Daoy (cell line): ENCODE results near the gene CHCHD6. TPM values are rescaled to one million over a fixed set of nuclear protein-coding genes. Genes with fewer than 3 reads are reported as not detected.

Experiments
- DNase-seq: peaks from one replicate; pipeline ENCODE4 v3.0.0-alpha.2; 2015; ENCODE audit warnings: low read depth
- total RNA-seq: library from RNA; depleted of rRNA; stranded (reverse); fragments of >200 nt; shearing (Covaris generic); gene quantifications from 2 replicates; pipeline ENCODE4 v1.2.3, GENCODE V29; 2014

Gene CHCHD6
- total RNA-seq, 1 experiment from 2014 or later, result 19.8 TPM

DNA sequence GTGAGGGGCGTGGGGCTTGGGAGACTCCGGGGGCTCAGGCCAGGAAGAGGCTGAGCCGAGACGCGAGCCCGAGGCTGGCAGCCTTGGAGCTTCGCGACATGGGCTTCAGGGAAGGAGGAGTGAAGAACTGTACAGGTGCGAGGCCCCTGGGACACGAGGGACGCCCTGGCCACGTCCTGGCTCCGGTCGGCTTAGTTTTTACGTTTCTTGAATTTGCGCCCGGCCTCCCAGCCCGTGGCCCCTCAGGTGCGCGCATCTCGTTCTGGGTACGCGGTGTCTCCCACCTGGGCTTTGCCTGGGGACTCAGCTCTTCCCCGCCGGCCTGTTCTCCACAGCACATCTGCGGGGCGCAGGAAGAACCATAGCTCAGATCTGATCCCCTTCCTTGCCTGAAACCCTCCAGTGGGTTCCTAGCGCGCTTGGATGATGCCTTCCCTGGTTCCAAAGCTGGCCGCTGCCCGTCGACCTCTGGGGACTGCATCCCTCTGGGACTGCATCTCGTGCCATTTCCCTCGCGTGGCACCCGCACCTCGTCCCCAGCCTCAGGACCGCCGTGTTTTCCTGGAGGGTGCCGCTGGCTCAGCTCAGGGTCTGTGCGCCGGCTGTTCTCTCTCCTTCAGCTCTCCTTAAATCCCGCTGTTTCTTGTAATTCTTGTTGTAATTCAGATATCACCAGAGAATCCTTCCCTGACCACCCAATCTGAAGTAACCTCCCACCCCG, 614 bp downstream of the CHCHD6 start:
- no peak for DNase-seq

DNA sequence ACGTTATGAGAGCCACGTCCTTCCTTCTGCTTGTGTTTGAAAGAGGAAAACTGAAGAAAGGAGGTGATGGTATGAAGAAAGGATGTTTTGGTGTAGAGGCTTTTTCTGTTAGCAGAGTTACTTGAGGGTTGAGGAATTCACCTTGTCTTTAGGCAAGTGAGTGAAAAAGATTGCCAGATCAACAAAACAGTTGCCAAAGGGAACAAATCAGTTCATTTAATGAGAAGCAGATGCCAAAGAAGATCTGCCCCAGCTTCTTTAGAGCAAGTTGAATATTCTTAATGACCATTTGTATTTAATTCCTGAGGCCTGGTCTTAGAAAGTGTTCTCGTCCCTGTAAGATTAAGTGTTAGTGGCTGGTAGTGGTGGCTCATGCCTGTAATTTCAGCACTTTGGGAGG, 2.6 kb downstream of the CHCHD6 start:
- no peak for DNase-seq

DNA sequence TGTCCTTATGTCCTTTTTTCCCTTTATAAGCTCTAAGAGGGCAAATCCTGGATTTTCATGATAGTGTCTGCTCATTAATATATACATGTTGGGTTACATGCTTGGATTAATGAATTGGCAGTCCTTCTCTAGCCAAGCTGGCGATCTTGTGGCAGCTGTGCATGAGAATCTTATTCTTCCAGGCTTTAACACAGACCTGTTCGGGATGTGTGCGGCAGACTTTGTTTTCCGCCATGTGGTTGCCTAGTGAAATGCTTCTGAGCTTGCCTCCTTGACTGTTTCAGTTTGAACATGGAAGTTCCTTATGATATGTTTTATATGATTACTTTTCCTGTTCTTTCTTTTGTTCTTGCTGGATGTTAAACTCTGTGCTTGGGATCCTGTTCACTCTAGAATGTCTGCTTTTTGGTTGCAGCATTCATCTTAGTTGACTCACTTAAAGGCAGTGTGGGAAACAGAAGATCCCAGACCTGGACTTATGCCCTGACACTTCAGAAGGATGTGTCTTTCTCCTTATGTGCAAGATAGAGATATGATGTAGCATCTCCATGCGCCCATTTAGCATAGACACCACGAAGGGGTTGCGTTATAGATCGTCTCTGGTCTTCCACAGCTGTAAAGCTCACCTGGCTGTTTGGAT, 7.2 kb downstream of the CHCHD6 start:
- DNase-seq, result no peak

DNA sequence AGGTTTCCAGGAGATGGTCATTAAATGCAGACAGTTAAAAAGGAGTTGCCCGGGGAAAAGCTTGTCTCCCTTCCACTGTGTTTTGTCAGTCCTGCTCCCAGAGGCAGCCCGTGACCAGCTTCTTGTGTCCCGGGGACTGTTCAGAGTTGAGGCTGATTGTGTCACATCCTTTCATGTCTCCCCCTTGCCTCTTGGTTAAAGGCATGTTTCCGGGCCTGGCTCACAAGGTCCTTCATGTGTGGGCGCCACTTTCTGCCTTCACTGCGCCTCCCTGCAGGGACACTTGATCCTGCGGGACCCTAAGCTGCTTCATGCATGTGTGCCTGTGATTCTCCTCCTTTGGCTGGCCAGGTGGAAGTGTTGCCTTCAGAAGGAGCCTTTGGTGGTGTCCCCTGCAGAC, 9.2 kb downstream of the CHCHD6 start:
- DNase-seq, result no peak

DNA sequence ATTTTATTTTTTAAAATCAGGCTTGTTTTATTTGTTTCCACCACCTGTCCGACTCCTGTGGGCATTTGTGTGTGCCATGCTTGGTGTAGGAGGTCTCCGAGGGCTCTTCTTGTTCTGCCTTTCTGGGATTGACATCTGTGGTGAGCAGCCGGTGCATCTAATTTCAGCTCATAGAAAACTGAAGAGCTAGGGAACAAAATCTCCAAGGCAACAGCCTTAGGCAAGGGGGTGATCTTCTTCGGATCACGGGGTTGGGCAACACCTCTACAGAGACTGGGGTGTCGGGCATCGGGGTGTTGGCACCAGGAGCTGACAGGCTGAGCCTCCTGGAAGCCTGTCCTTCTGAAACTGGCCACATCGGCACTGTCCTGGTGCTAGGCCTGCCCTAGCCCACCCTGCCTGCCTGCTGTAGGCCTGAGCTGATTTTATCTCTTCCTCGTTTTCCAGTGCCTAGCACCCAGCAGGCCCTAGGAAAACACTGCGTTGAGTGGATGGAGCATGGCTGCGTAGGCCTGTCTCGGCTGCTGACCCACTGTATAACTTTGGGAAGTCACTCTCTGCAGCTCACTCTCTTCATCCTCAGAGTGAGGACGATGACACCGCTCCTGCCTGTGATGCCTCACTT, 10.3 kb downstream of the CHCHD6 start:
- DNase-seq, result no peak

DNA sequence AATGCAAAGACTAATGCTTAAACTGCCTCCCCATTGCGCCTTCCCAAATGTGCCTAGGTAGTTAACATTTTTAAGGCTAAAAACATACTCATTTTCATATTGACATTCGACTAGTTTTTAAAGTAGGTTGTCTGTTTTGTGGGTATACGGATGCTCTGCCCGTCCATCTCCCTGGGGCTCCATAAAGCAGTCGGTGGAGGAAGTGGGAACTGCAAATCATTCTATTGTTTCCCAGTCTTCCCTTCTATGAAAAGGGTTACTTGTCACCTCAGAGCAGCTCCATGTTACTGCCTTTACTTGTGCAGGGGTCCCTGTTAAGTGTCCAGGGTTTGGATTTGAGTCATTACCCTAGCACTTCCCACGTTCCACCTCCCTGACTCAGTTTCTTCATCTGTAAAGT, 10.9 kb downstream of the CHCHD6 start:
- no peak for DNase-seq

DNA sequence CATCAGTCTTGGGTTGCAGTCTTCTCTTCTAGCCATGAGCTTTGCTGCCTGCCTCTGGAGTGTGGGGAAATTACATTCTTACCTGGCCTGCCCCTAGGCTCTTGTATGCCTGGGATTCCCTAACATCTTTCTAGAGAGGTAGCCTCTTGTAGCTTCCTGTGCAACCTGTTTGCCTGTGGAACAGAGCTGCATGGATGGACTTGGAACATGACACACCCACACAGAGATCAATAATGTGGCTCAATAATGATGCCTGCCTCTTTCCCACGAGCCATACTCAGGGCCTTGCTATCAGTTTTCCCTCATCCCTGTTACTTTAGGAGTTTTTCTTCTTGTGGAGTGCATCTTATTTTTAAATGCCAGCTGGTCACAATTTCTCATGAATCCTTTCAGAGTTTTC, 11.4 kb downstream of the CHCHD6 start:
- DNase-seq, result no peak

DNA sequence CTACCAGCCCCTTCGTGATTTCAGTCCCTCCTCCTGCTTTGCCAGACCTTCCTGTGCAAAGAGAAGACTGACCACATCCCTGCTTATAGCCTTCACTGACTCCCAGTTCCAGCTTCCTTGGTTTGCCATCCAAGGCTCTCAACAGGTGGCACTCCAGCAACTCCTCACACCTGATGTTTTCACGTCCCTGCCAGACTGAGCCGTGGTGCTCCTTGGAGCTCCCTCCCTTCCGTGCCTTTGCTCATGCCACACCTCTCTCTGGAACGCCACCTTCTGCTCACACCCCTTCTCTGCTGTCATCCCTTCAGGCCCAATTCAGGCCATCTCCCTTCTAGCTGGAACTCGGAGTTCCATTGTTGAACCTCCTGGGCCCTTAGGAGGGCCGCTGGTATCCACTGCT, 12.0 kb downstream of the CHCHD6 start:
- DNase-seq, result no peak

DNA sequence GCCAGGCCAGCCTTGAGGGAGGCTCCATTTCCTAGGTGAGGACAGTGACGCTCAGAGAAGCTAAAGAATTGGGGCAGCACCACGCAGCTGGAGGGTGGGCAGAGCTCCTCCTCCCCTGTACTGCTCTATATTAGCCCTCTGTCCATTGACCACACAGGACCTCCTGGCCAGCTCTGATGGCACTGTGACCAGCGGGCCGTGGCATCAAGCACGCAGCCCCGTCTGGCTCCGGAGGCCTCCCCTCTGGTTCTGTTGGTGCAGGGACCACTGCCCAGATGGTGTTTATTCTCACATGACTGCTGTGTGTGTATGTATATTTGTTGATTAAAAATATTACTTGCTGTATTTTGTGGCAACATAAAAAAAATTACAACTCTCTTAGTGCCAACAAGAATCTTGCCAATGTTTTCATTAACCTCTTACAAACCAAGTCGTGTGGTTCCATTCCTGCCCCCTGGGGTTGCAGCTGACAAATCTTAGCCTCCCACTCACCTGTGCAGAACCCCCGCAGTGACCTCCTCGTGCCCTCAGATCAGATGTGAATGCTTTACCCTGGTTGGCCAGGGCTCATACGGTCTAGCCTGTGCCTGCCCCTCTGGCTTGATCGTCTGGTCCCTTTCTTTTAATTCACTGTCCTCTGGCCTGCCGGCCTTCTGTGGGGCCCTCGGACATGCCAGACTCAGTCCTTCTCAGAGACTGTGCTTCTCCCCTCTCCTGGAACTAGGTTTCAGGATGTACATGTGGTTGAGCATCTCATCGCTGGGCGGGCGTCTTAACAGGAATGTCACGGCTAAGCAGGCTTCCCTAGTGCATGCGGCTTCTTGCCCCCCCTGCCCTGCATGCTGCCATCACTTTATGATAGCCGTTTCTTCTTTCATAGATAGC, 14.8 kb downstream of the CHCHD6 start:
- DNase-seq, result no peak

DNA sequence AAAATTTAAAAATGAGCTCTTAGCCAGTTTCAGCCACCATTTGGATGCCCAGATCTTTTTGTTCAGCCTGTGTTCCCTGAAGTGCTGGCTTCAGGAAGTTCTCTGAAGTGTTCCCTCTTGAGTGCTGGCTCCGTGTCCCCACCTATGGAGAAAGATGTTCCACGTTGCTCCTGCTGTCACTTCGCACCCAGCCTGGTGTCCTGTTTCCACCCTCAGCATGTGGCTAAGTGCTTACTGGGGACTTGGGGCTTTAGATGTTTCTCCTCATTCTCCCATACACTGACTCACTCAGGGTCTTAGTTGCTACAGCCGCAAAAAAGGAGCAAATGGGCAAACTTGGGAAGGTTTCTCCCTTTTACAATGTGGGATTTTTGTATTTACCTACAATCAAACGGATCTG, 16.6 kb downstream of the CHCHD6 start:
- DNase-seq, result no peak

DNA sequence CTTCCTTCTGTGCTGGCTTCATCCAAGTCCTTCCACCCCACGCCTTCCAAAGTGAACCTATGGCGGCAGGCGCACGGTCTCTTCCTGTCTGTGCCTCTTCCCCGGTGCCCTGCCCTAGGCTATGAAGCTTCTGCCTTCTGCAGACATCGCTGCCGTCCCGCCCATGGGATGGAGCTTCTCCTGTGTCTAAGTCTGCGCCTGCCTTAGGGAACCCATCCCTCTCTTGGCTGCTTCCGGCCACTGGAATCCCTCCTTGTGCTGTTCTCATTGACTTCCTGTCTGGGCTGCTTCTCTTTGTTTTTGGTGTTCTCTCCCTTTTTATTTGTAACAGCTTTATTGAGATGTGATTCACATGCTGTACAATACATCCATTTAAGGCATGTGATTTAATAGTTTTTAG, 17.2 kb downstream of the CHCHD6 start:
- DNase-seq, result no peak

DNA sequence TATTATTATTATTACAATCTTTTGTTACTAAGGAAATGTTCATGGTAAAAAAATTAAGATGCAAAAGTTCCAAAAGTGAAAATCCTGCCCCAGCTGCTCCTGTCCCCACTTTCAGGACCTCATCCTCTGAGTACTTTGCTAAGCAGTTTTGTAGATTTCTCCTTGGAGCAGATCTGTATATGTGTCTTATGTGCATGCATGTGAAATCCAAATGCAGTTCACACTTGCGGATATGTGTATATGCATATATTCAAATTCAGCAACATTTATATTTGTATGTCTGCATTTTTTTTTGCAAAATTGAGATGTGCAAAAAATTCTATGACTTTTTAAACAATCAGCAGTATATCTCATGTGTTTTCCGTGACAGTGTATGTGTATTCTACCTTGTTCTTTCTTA, 19.2 kb downstream of the CHCHD6 start:
- DNase-seq, result no peak

DNA sequence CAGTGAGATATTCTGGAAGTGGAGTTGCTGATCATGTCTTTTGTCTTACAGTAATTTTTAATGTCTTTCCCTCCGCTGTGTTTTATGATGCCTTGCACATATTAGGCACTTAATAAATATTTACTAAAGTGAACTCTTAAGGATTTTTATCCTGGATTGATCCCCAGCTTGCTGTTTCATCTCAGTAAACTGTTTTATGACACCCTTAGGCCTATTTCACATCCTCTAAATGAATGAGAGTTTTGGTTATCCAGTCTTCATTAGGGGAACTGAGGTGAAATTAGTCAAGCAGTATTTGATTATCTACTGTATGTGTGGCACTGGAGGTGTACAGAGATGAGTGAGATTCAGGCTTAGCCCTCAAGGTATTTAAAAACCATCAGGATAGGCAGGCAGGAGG, 19.8 kb downstream of the CHCHD6 start:
- no peak for DNase-seq

DNA sequence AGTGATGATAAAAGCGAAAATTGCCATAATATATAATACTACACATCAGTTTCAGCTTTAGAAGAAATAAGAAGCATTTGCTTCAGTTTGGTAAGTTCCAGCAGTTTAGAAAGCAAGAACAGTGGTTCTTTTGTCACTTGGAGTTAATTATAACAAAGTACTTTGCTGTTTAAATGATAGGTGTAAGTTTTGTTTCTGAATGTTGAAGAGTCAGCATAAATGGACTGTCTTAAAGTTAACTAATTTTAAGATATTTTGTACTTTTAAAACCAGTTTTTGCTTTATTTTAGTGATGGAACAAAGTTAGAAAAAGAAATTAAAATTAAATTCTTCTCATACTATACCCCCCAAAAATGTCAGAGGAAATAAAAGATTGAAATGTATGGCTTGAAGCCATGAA, 24.6 kb downstream of the CHCHD6 start:
- no peak for DNase-seq

DNA sequence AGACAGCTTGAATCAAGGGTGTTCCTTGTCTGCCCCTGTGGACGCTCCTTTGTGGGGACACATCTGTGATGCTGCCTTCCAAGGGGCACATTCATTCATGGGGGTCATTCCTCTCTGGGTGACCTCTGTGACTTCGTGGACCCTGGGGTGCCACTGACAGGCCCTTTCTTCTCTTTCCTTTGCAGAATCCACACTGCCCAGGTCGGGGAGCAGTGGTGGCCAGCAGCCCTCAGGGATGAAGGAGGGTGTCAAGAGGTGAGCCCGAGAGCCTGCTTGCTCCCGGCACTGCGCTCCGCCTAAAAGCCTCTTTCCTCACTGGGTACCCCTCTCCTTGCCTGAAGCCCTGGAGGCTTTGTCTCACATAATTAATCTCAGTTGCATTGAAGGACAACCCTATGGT, 26.3 kb downstream of the CHCHD6 start:
- DNase-seq, result no peak

DNA sequence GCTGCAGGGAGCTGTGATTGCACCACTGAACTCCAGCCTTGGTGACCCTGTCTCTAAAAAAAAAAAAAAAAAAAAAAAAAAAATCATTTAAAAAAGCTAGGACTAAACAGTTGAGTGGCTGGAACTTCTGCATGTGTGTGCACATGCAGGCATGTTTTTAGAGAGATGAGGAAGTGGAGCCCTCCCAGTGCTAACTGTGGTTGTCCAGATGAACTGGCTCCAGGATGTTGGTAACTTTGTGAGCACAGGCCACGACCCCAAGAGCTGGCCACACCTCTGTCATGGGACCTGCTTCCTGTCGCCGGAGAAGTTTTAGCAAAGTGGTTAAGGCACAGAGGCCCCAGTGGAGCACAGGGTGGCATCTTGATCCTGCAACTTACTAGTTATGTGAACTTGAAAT, 27.0 kb downstream of the CHCHD6 start:
- DNase-seq, result no peak

DNA sequence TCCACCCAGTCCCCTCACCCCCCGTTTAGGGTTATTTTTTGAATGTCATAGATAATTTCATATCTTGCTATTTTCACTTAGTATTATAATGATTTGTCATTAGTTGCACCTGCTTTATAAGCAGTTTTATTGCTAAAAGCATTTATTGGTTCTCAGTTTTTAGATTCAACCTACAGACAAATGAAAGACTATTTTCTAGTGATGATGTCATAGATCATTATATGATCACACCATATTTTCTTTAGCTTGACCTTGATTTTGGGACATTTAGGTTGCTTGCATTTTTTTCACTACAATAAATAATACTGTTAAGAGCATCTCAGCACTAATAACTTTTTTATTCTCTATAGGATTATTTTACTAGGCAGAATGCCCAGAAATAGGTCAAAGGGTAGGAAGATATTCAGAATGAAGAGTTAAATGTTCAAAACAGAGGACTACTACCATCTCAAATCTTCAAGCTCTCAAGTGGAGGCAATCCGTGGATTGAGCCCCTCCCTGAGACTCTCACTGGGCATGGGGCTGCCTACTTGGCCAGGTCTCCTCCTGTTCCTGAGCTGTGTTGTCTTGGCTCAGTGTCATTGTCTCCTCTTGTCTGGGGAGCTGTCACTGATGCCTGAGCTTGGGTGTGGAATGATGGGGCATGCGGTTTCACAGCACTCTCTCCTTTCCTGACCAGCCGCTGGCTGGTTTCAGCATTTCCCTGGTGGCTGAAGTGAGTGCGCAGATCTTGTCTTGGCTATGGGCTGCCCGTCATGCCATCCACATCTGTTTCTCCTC, 28.4 kb downstream of the CHCHD6 start:
- DNase-seq, result no peak

DNA sequence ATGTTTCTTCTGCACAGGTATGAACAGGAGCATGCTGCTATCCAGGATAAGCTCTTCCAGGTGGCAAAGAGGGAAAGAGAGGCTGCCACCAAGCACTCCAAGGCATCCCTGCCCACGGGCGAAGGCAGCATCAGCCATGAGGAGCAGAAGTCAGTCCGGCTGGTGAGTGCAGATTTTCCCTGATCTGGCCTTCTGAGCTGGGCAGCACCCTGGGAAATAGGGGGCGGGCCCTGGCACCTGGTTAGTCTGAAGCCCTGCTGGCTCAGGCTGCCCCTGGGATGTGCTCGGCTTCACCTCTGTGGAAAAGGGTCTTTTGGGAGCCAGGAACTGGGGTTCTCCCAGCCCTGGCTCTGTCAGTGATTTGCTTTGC, 29.0 kb downstream of the CHCHD6 start:
- no peak for DNase-seq

DNA sequence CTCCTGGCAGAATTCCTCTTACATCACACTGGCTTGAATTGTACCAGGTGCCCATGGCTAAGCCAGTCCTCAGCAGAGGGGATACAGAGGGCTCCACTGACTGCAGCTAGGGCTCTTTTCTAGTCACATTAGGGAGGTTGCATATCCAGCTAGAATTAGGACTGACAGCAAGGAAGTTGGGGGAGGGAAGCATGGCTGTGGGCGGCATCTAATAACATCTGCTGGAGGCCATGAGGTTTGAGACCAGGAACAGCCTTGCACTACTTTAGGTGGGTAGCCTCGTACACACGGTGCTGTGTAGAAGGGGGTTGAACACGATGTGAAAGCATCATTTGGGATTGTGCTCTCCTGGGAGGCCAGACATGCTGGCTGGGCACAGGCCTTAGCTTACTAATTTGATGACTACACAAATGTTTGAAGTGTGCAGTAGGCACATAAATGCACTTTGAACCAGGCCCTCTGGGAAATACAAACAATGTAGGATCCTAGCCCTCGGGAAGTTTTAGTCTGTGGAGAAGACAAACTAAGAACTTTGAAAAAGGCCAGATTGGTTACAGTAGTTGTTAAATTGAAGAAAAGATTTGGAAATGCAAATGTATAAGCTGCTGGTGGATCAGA, 30.2 kb downstream of the CHCHD6 start:
- no peak for DNase-seq

DNA sequence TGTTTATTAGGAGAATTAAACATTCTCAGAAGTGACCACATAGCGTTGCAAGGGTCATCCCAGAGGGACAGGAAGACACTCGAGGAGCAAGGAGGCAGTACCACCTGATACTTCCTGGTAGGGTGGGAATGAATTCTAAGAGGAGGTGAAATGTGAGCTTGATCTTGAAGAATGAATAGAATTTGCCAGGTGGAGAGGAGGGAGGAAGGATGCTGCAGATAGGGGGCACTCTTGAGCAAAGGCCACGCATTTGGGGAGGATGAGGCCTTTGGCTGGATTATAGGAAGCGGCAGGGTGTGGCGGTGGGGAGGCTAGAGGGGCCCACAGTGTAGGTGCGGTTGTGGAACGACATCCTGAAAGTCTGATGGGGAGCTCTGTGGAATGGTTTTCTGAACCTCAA, 33.5 kb downstream of the CHCHD6 start:
- DNase-seq, result no peak

DNA sequence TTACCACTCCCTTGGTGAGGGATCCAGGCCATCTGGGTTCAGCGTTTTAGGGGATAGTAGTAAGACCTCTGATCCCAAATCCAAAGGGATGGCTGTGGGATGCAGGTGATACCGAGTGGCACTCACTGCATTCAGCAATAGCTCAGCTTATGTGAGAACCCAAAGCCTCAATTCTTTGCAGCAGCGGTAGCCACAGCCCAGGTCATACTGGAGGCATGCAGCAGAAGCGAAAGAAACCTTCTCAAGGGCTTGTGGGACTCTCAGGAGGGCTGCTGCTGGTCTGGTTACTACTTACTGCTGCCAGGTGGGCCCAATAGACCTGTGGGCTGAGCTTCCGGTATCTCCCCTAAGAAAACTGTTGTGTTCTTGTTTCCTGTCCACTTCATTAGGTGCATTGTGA, 38.0 kb downstream of the CHCHD6 start:
- no peak for DNase-seq
